GM12874 (cell line): ENCODE data around the gene CLMP.

ENCODE experiments used
- CTCF ChIP-seq: IDR thresholded peaks from 2 replicates; pipeline ENCODE4 v1.5.1; 2011; ENCODE audit warnings: low read depth, mild to moderate bottlenecking, control low read depth, low read length, moderate library complexity; ENCODE audit not compliant: insufficient read depth

CLMP gene

GRCh38 chr11:123206791-123207434 is 11.9 kb upstream of the CLMP start:
- no peak for TF ChIP-seq CTCF

- TF ChIP-seq CTCF = no peak
These were observed 8.9 kb upstream of the CLMP start for GRCh38 chr11:123203934-123204333.

- no peak for TF ChIP-seq CTCF
These were observed 8.4 kb upstream of the CLMP start for GRCh38 chr11:123203471-123203870.

- TF ChIP-seq CTCF = no peak
These were observed 7.4 kb upstream of the CLMP start for GRCh38 chr11:123202155-123203151.

GRCh38 chr11:123200264-123200663 is 5.2 kb upstream of the CLMP start:
- TF ChIP-seq CTCF = no peak

- TF ChIP-seq CTCF = no peak
These were observed 2.7 kb upstream of the CLMP start for GRCh38 chr11:123197711-123198110.

- TF ChIP-seq CTCF = no peak
These were observed 1.1 kb upstream of the CLMP start for GRCh38 chr11:123196060-123196714.
